ENCODE measurements around the gene REEP2.
A peak's percentile ranks its signal among the peaks of the same experiment; 100 is the strongest.
"Not testable (repeated sequence)": the region's sequence is repeated elsewhere in the genome, so short reads cannot be mapped to it uniquely, and the experiment has no call there.

REEP2 gene

GRCh38 chr5:138471052-138471361, 32.1 kb downstream of the REEP2 start:
- peak; percentile 89 for DNase-seq (ENCODE audit: low read depth)
- TF ChIP-seq CTCF (IDR thresholded peaks at IDR 0.05; ENCODE audit: insufficient read depth, low read depth, low read length, missing control alignments), result no peak
- no peak overlapping the region for H3K4me3 ChIP-seq (ENCODE audit: low read length)

DNA sequence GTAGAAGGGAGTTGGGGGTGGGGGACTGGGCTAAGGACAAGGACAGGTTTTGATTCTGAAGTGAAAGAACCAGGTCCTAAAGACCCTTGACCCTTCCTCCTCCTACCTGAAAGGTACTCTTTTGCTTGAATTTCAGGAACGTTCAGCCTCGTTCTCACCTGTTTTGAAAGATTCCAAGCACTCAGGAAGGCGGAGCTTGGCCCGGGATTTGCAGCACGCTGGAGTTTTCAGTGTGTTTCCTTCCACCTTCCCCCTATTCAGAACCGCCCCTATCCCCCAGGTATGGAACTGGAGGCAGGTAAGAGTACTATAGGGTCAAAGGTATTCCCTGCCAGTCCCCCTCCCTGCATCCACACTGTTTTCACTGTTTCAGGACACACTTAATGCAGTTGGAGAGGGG, 33.5 kb downstream of the REEP2 start:
- H3K4me3 ChIP-seq (ENCODE audit: low read length), result no peak overlapping the region
- DNase-seq (ENCODE audit: low read depth), result no peak
- no peak for TF ChIP-seq CTCF (IDR thresholded peaks at IDR 0.05; ENCODE audit: insufficient read depth, low read depth, low read length, missing control alignments)

- H3K4me3 ChIP-seq (ENCODE audit: low read length), result not testable (repeated sequence)
Observed at GRCh38 chr5:138473151-138473550, 34.3 kb downstream of the REEP2 start.

DNA sequence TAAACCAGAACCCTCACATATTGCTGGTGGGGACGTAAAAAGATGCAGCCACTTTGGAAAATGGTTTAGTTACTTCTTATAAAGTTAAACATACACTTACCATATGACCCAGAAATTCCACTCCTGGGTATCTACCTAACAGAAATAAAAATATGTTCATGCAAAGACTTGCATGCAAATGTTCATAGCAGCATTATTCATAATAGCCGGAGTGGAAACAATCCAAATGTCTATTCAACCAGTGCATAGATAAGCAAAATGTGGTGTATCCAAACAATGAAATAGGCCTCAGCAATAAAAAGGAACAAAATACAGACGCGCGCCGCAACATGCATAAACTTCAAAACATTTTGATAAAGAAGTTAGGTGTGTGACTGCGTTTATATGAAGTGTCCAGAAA, 38.1 kb downstream of the REEP2 start:
- H3K4me3 ChIP-seq (ENCODE audit: low read length), result no peak overlapping the region
- TF ChIP-seq CTCF (IDR thresholded peaks at IDR 0.05; ENCODE audit: insufficient read depth, low read depth, low read length, missing control alignments), result no peak
- DNase-seq (ENCODE audit: low read depth), result no peak

More at GRCh38 chr5:138473151-138473550, 34.3 kb downstream of the REEP2 start:
- DNase-seq (ENCODE audit: low read depth), result not testable (repeated sequence)

- DNase-seq (ENCODE audit: low read depth), result peak; percentile 78
- no peak for TF ChIP-seq CTCF (IDR thresholded peaks at IDR 0.05; ENCODE audit: insufficient read depth, low read depth, low read length, missing control alignments)
- H3K4me3 ChIP-seq (ENCODE audit: low read length), result no peak overlapping the region
Observed at GRCh38 chr5:138482638-138483037, 43.8 kb downstream of the REEP2 start.

- peak; percentile 4 for TF ChIP-seq CTCF (IDR thresholded peaks at IDR 0.05; ENCODE audit: insufficient read depth, low read depth, low read length, missing control alignments)
- peak; percentile 88 for DNase-seq (ENCODE audit: low read depth)
- no peak overlapping the region for H3K4me3 ChIP-seq (ENCODE audit: low read length)
Observed at GRCh38 chr5:138488481-138488945, 49.7 kb downstream of the REEP2 start.

- H3K4me3 ChIP-seq (ENCODE audit: low read length), result no peak overlapping the region
Observed at GRCh38 chr5:138489683-138490061, 50.8 kb downstream of the REEP2 start.

More at GRCh38 chr5:138489683-138490061, 50.8 kb downstream of the REEP2 start:
- no peak for DNase-seq (ENCODE audit: low read depth)
- TF ChIP-seq CTCF (IDR thresholded peaks at IDR 0.05; ENCODE audit: insufficient read depth, low read depth, low read length, missing control alignments), result no peak
